GM21786 (cell line): Measurements from ENCODE around the gene CRAMP1.
A peak's percentile ranks its signal among the peaks of the same experiment; 100 is the strongest.

Experiments
- ATAC-seq: cut with Tn5 transposase; IDR thresholded peaks from one replicate; pipeline ENCODE4 v1.9.1; 2021; ENCODE audit not compliant: unreplicated experiment

CRAMP1 gene

GRCh38 chr16:1601031-1601430, 11.1 kb upstream of the CRAMP1 start:
- ATAC-seq: no peak

GRCh38 chr16:1601489-1601888, 10.7 kb upstream of the CRAMP1 start:
- no peak for ATAC-seq

GRCh38 chr16:1602285-1602684, 9.9 kb upstream of the CRAMP1 start:
- no peak for ATAC-seq

- no peak for ATAC-seq
Observed at GRCh38 chr16:1606774-1607173, 5.4 kb upstream of the CRAMP1 start.

- ATAC-seq: no peak
Observed at GRCh38 chr16:1607971-1608370, 4.2 kb upstream of the CRAMP1 start.

- ATAC-seq: no peak
Observed at GRCh38 chr16:1610071-1610898, 1.9 kb upstream of the CRAMP1 start.

GRCh38 chr16:1610899-1611632, 1.1 kb upstream of the CRAMP1 start:
- no peak for ATAC-seq

- ATAC-seq: no peak
Observed at GRCh38 chr16:1613211-1613622, 1.1 kb downstream of the CRAMP1 start.

GRCh38 chr16:1613728-1614455, 1.7 kb downstream of the CRAMP1 start:
- no peak for ATAC-seq

- ATAC-seq: no peak
Observed at GRCh38 chr16:1614456-1615102, 2.4 kb downstream of the CRAMP1 start.

GRCh38 chr16:1615761-1616160, 3.6 kb downstream of the CRAMP1 start:
- no peak for ATAC-seq

GRCh38 chr16:1619976-1620375, 7.8 kb downstream of the CRAMP1 start:
- ATAC-seq: no peak

GRCh38 chr16:1620391-1620790, 8.2 kb downstream of the CRAMP1 start:
- ATAC-seq: no peak

GRCh38 chr16:1621851-1622250, 9.7 kb downstream of the CRAMP1 start:
- ATAC-seq: peak; percentile 60

GRCh38 chr16:1626327-1626726, 14.2 kb downstream of the CRAMP1 start:
- ATAC-seq: no peak

- no peak for ATAC-seq
Observed at GRCh38 chr16:1626776-1627175, 14.6 kb downstream of the CRAMP1 start.

- ATAC-seq: no peak
Observed at GRCh38 chr16:1630450-1631213, 18.5 kb downstream of the CRAMP1 start.

- ATAC-seq: no peak
Observed at GRCh38 chr16:1631230-1631629, 19.1 kb downstream of the CRAMP1 start.

- no peak for ATAC-seq
Observed at GRCh38 chr16:1631931-1632637, 19.9 kb downstream of the CRAMP1 start.

GRCh38 chr16:1632638-1632970, 20.4 kb downstream of the CRAMP1 start:
- no peak for ATAC-seq
